ENCODE results near the gene COL1A1. TPM values are rescaled to one million over a fixed set of nuclear protein-coding genes. Genes with fewer than 3 reads are reported as not detected.

COL1A1 gene
- total and polyA plus RNA-seq, 2 of the 13 experiments (the other 11 are each of a cell fraction or from before 2014, with no cell fraction given) = 0.05 TPM; not detected in 1

GRCh38 chr17:50146927-50147665 lies 54.3 kb downstream of the COL1A1 start (continued):
- TF ChIP-seq ZIK1 (CRISPR knock-in tag; IDR thresholded peaks at IDR 0.05; ENCODE audit: borderline replicate concordance, low read depth) (no peak), ZNF678 (CRISPR knock-in tag; IDR thresholded peaks at IDR 0.05) (no peak), ATF5 (CRISPR knock-in tag; IDR thresholded peaks at IDR 0.05; ENCODE audit: low read depth) (no peak), ZMAT5 (CRISPR knock-in tag; IDR thresholded peaks at IDR 0.05; ENCODE audit: borderline replicate concordance, low read depth) (no peak), THRA (CRISPR knock-in tag; IDR thresholded peaks at IDR 0.05; ENCODE audit: borderline replicate concordance) (peak; percentile 16; the same call in 1 of the 2 replicates), SIN3B (IDR thresholded peaks at IDR 0.05; ENCODE audit: low read length) (no peak), ZSCAN21 (CRISPR knock-in tag; IDR thresholded peaks at IDR 0.05; ENCODE audit: borderline replicate concordance) (no peak), ZFP90 (CRISPR knock-in tag; IDR thresholded peaks at IDR 0.05; ENCODE audit: borderline replicate concordance) (0 out of 2 replicates have a peak, but pooled peaks have one; percentile 29), HOXA3 (CRISPR knock-in tag; IDR thresholded peaks at IDR 0.05) (no peak), PAX8 (CRISPR knock-in tag; IDR thresholded peaks at IDR 0.05; ENCODE audit: borderline replicate concordance) (no peak), ELF3 (CRISPR knock-in tag; IDR thresholded peaks at IDR 0.05) (no peak), ZNF646 (CRISPR knock-in tag; IDR thresholded peaks at IDR 0.05) (0 out of 2 replicates have a peak, but pooled peaks have one; percentile 18), SAP130 (CRISPR knock-in tag; IDR thresholded peaks at IDR 0.05; ENCODE audit: low read depth) (0 out of 2 replicates have a peak, but pooled peaks have one; percentile 32), ETS1 (CRISPR knock-in tag; IDR thresholded peaks at IDR 0.05) (no peak), ZNF510 (CRISPR knock-in tag; IDR thresholded peaks at IDR 0.05; ENCODE audit: low read depth) (no peak), ATAD3A (CRISPR knock-in tag; IDR thresholded peaks at IDR 0.05) (no peak), ISL2 (CRISPR knock-in tag; IDR thresholded peaks at IDR 0.05) (no peak)
